ENCODE measurements around the gene GDI1. TPM values are rescaled to one million over a fixed set of nuclear protein-coding genes. Genes with fewer than 3 reads are reported as not detected.

The GDI1 gene
- polyA plus RNA-seq, 3 donors, result 15.8 to 398 (median 21.3) TPM

- H3K27me3 ChIP-seq (ENCODE audit: control insufficient read depth in 2 of 2, insufficient read depth in 2 of 2, low read length in 2 of 2), result no peaks in the 10 kb centered on the region
- peaks cover 0 to 4% of the 10 kb centered on the region in 2 donors for H3K9me3 ChIP-seq (replicated peaks in 1 of 2; ENCODE audit: control insufficient read depth in 1 of 2, insufficient read depth in 1 of 2, low read length in 2 of 2)
- H3K4me2 ChIP-seq (replicated peaks; ENCODE audit: extremely low read depth, low read length, poor library complexity, severe bottlenecking), result no peak overlapping the region
- no peaks in the 10 kb centered on the region for H3K79me2 ChIP-seq (ENCODE audit: insufficient read depth, low read length)
- WGBS (ENCODE audit: insufficient coverage), result 96% methylated on average over 11 of the region's 14 CpGs
- TF ChIP-seq CTCF (IDR thresholded peaks at IDR 0.05), result no peak
- Mint-ChIP-seq H3K4me3 (no peak overlapping the region), H3K27me3 (ENCODE audit: low read depth in 3 of 3) (peaks cover 0 to 5% (median 2%) of the 10 kb centered on the region in 3 donors), H3K36me3 (no peaks in the 10 kb centered on the region), H3K27ac (peak overlapping the region in 1 of 7 donors; percentile 5), H3K9me3 (peaks cover 0 to 7% (median 0%) of the 10 kb centered on the region in 7 donors), H3K4me1 (no peaks in the 10 kb centered on the region)
- no peaks in the 10 kb centered on the region for H4K20me1 ChIP-seq (ENCODE audit: insufficient read depth, low read length)
- no peak overlapping the region for H2AFZ ChIP-seq (ENCODE audit: insufficient read depth, low read depth, low read length, poor library complexity, severe bottlenecking)
- H3K27ac ChIP-seq (ENCODE audit: low read depth in 1 of 2, low read length in 2 of 2), result no peak overlapping the region
- H3K4me3 ChIP-seq (replicated peaks in 1 of 3; ENCODE audit: low read depth in 2 of 3, low read length in 3 of 3), result no peak overlapping the region
- H3K4me1 ChIP-seq (ENCODE audit: control insufficient read depth in 1 of 2, insufficient read depth in 2 of 2, low read length in 2 of 2), result no peaks in the 10 kb centered on the region
- intact Hi-C loops (cut with micrococcal nuclease), result no loop called here
- no peak overlapping the region for H3K9ac ChIP-seq (ENCODE audit: insufficient read depth, low read length, poor library complexity, severe bottlenecking)
- no peak for DNase-seq
- no peaks in the 10 kb centered on the region for H3K36me3 ChIP-seq (replicated peaks in 1 of 2; ENCODE audit: control insufficient read depth in 1 of 2, insufficient read depth in 2 of 2, low read length in 2 of 2)
Measured at GRCh38 chrX:154470434-154470833, 33.5 kb downstream of the GDI1 start.

- Mint-ChIP-seq H3K27ac (no peak overlapping the region), H3K4me1 (no peaks in the 10 kb centered on the region), H3K27me3 (ENCODE audit: low read depth in 3 of 3) (peaks cover 0 to 4% (median 2%) of the 10 kb centered on the region in 3 donors), H3K4me3 (no peak overlapping the region), H3K36me3 (no peaks in the 10 kb centered on the region), H3K9me3 (peaks cover 0 to 7% (median 2%) of the 10 kb centered on the region in 7 donors)
- Histone ChIP-seq H3K4me2 (replicated peaks; ENCODE audit: extremely low read depth, low read length, poor library complexity, severe bottlenecking) (no peak overlapping the region), H3K27ac (ENCODE audit: low read depth in 1 of 2, low read length in 2 of 2) (no peak overlapping the region), H3K36me3 (replicated peaks in 1 of 2; ENCODE audit: control insufficient read depth in 1 of 2, insufficient read depth in 2 of 2, low read length in 2 of 2) (no peaks in the 10 kb centered on the region), H3K79me2 (ENCODE audit: insufficient read depth, low read length) (no peaks in the 10 kb centered on the region), H3K9me3 (replicated peaks in 1 of 2; ENCODE audit: control insufficient read depth in 1 of 2, insufficient read depth in 1 of 2, low read length in 2 of 2) (peaks cover 0 to 4% of the 10 kb centered on the region in 2 donors), H3K9ac (ENCODE audit: insufficient read depth, low read length, poor library complexity, severe bottlenecking) (no peak overlapping the region), H3K27me3 (ENCODE audit: control insufficient read depth in 2 of 2, insufficient read depth in 2 of 2, low read length in 2 of 2) (no peaks in the 10 kb centered on the region), H4K20me1 (ENCODE audit: insufficient read depth, low read length) (no peaks in the 10 kb centered on the region), H2AFZ (ENCODE audit: insufficient read depth, low read depth, low read length, poor library complexity, severe bottlenecking) (no peak overlapping the region), H3K4me1 (ENCODE audit: control insufficient read depth in 1 of 2, insufficient read depth in 2 of 2, low read length in 2 of 2) (no peaks in the 10 kb centered on the region), H3K4me3 (replicated peaks in 1 of 3; ENCODE audit: low read depth in 2 of 3, low read length in 3 of 3) (no peak overlapping the region)
- DNase-seq, result no peak
- TF ChIP-seq CTCF (IDR thresholded peaks at IDR 0.05), result no peak
- WGBS (ENCODE audit: insufficient coverage), result no CpG with 5 or more reads among the region's 23 CpGs
- intact Hi-C loops (cut with micrococcal nuclease), result no loop called here
Measured at GRCh38 chrX:154470914-154471568, 34.1 kb downstream of the GDI1 start.
